DND-41 (cell line): ENCODE results near the gene IGFBP5.

Source experiments
- ATAC-seq: fragments of 200-7000 bp; cut with Tn5 transposase; 3 replicates; pipeline ENCODE4 v1.9.1; 2021; ENCODE audit warnings: low read depth; ENCODE audit not compliant: insufficient read depth
- DNase-seq: peaks from one replicate; pipeline ENCODE4 v3.0.0-alpha.2; 2020
- H2AFZ ChIP-seq: 2 replicates; pipeline ENCODE4 v1.6.0; 2012; ENCODE audit warnings: low read depth, low read length
- H3K27ac ChIP-seq: 2 replicates; pipeline ENCODE4 v1.5.1; 2012; ENCODE audit warnings: low read length, inconsistent platforms
- H3K27me3 ChIP-seq: fragments of 200-600 bp; sonication (generic); 2 replicates; pipeline ENCODE4 v1.6.0; 2012; ENCODE audit warnings: low read length, mild to moderate bottlenecking, inconsistent platforms; ENCODE audit not compliant: insufficient read depth, poor library complexity
- H3K36me3 ChIP-seq: 2 replicates; pipeline ENCODE4 v1.5.1; 2012; ENCODE audit warnings: low read length, inconsistent platforms; ENCODE audit not compliant: insufficient read depth
- H3K4me1 ChIP-seq: 2 replicates; pipeline ENCODE4 v1.5.1; 2012; ENCODE audit warnings: mild to moderate bottlenecking, low read length; ENCODE audit not compliant: insufficient read depth
- H3K4me2 ChIP-seq: 2 replicates; pipeline ENCODE4 v1.6.0; 2012; ENCODE audit warnings: mild to moderate bottlenecking, moderate library complexity, low read length, inconsistent platforms; ENCODE audit not compliant: insufficient read depth
- H3K4me3 ChIP-seq, 2 experiments: fragments of 200-600 bp in 1 of 2; shearing (Covaris generic) in 1 of 2; 2 replicates each; pipeline ENCODE4 v1.5.1; 2012 to 2016; ENCODE audit warnings: inconsistent platforms in 2 of 2, low read length in 2 of 2, mild to moderate bottlenecking in 2 of 2, low read depth in 1 of 2, moderate library complexity in 1 of 2
- H3K79me2 ChIP-seq: 2 replicates; pipeline ENCODE4 v1.6.0; 2012; ENCODE audit warnings: low read length, inconsistent platforms; ENCODE audit not compliant: insufficient read depth
- H3K9ac ChIP-seq: 2 replicates; pipeline ENCODE4 v1.6.0; 2012; ENCODE audit warnings: low read depth, mild to moderate bottlenecking, inconsistent platforms, low read length, moderate library complexity
- H3K9me3 ChIP-seq: 2 replicates; pipeline ENCODE4 v1.5.1; 2012; ENCODE audit warnings: low read length, moderate library complexity, mild to moderate bottlenecking, inconsistent platforms; ENCODE audit not compliant: insufficient read depth, severe bottlenecking
- H4K20me1 ChIP-seq: 2 replicates; pipeline ENCODE4 v1.6.0; 2012; ENCODE audit warnings: low read length; ENCODE audit not compliant: insufficient read depth
- EZH2 ChIP-seq: IDR thresholded peaks from 3 replicates; pipeline ENCODE4 v1.6.1; 2012; ENCODE audit warnings: borderline replicate concordance, low read depth, mild to moderate bottlenecking, moderate library complexity, low read length, inconsistent platforms; ENCODE audit not compliant: severe bottlenecking
- TF ChIP-seq, protein P1 (sequence below): IDR thresholded peaks from 2 replicates; pipeline ENCODE4 v1.5.1; 2012; ENCODE audit warnings: borderline replicate concordance, low read length, moderate library complexity, mild to moderate bottlenecking; ENCODE audit not compliant: poor library complexity, severe bottlenecking; ENCODE audit errors: extremely low read depth

The IGFBP5 gene

DNA sequence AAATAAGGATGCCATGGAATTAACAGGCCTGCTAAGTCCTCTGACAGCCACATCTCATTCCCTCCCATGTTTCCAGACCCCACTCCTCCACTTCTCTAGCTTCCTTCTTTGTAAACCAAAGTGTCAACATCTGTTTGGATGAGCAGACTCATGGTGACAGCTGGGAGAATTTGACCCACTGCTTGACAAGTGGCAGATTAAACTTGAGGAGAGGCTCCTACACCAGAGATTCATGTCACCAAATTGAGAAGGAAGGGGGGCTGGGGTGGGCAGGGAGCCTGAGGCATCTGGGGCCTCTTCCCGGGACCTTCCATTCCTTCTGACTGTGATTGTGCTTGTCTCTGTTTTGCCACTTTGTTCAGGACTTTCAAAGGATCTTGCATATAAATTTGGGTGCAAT, 41.0 kb upstream of the IGFBP5 start:
- DNase-seq: no peak
- peaks cover 20% of the 10 kb centered on the region for H3K27me3 ChIP-seq
- H3K9me3 ChIP-seq: no peaks in the 10 kb centered on the region
- no peak overlapping the region for H3K4me2 ChIP-seq
- no peaks in the 10 kb centered on the region for H3K4me1 ChIP-seq
- H3K36me3 ChIP-seq: no peaks in the 10 kb centered on the region
- no peaks in the 10 kb centered on the region for H3K79me2 ChIP-seq
- no peak overlapping the region for H3K9ac ChIP-seq
- H2AFZ ChIP-seq: no peak overlapping the region
- H4K20me1 ChIP-seq: no peaks in the 10 kb centered on the region
- no peak for ATAC-seq
- no peak overlapping the region for H3K27ac ChIP-seq
- TF ChIP-seq, protein P1, sequence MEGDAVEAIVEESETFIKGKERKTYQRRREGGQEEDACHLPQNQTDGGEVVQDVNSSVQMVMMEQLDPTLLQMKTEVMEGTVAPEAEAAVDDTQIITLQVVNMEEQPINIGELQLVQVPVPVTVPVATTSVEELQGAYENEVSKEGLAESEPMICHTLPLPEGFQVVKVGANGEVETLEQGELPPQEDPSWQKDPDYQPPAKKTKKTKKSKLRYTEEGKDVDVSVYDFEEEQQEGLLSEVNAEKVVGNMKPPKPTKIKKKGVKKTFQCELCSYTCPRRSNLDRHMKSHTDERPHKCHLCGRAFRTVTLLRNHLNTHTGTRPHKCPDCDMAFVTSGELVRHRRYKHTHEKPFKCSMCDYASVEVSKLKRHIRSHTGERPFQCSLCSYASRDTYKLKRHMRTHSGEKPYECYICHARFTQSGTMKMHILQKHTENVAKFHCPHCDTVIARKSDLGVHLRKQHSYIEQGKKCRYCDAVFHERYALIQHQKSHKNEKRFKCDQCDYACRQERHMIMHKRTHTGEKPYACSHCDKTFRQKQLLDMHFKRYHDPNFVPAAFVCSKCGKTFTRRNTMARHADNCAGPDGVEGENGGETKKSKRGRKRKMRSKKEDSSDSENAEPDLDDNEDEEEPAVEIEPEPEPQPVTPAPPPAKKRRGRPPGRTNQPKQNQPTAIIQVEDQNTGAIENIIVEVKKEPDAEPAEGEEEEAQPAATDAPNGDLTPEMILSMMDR: no peak
- TF ChIP-seq EZH2: no peak
- H3K4me3 ChIP-seq: no peak overlapping the region

DNA sequence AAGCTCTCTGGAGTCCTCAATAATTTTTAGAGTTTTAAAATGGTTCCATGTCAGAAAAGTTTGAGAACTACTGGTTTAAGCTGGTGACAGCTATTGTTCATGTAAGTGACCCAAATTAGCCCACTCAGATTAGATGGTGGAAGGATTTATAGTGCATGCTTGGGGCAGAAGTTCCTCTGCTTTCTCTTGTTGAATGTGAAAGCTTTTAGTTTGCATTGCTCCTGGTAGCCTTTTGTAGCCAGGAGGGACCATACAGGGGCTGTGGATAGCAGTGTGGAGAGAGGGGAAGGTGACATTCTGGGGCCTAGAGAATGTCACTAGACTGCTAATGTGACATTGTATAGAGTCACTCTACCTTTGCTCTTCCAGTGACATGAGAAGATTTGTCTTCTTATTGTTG, 40.3 kb upstream of the IGFBP5 start:
- H3K79me2 ChIP-seq: no peaks in the 10 kb centered on the region
- no peaks in the 10 kb centered on the region for H4K20me1 ChIP-seq
- H3K9ac ChIP-seq: no peak overlapping the region
- no peaks in the 10 kb centered on the region for H3K36me3 ChIP-seq
- H3K4me2 ChIP-seq: no peak overlapping the region
- H3K27me3 ChIP-seq: peaks cover 23% of the 10 kb centered on the region
- no peaks in the 10 kb centered on the region for H3K9me3 ChIP-seq
- no peak for ATAC-seq
- no peak for DNase-seq
- H3K4me1 ChIP-seq: no peaks in the 10 kb centered on the region
- H3K4me3 ChIP-seq: no peak overlapping the region
- no peak overlapping the region for H3K27ac ChIP-seq
- H2AFZ ChIP-seq: no peak overlapping the region
- no peak for TF ChIP-seq EZH2
- TF ChIP-seq, protein P1: no peak

DNA sequence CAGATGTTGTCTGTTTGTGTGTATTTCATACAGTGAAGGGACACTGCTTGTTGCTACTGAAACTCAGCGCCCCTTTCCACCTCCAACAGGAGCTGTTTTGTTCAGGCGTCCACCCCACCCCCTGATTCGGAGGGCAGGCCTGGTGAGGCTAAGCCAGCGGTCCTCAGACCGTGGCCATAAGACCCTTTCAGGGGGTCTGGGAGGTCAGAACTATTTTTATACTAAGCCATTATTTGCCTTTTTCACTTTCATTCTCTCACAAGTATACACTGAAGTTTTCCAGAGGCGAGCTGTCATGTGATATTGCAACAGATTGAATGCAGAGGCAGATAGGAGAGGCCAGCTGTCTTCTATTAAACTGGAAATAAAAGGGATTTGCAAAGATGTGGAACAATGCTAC, 39.7 kb upstream of the IGFBP5 start:
- Histone ChIP-seq H3K9me3 (no peaks in the 10 kb centered on the region), H3K4me1 (no peaks in the 10 kb centered on the region), H3K9ac (no peak overlapping the region), H3K27ac (no peak overlapping the region), H3K4me3 (no peak overlapping the region), H3K4me2 (no peak overlapping the region), H4K20me1 (no peaks in the 10 kb centered on the region), H3K79me2 (no peaks in the 10 kb centered on the region), H3K36me3 (no peaks in the 10 kb centered on the region), H2AFZ (no peak overlapping the region), H3K27me3 (peaks cover 21% of the 10 kb centered on the region)
- ATAC-seq: no peak
- TF ChIP-seq, protein P1: no peak
- TF ChIP-seq EZH2: no peak
- DNase-seq: no peak

DNA sequence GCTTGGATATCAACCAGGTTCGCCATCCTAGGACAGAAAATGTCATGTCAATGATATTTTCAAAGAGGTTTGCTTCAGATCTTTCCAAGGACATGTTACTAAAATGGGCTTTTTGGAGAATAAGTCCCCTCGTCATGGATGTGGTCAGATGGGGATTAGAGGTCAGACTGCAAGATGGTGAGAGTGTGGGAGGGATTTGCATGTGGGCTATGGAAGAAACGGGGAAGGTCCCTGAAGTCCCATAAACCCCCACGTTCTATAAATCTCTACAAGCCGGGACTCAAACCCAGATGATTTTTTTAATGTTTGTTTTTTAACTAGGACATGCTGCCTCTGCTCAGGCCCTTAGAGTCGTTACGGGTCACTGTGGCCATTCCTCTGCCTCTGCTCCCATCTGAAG, 37.7 kb upstream of the IGFBP5 start:
- DNase-seq (no peak), ATAC-seq (no peak)
- no peak overlapping the region for H3K27ac ChIP-seq
- H3K4me3 ChIP-seq: no peak overlapping the region
- H2AFZ ChIP-seq: no peak overlapping the region
- peaks cover 22% of the 10 kb centered on the region for H3K27me3 ChIP-seq
- no peaks in the 10 kb centered on the region for H3K4me1 ChIP-seq
- no peaks in the 10 kb centered on the region for H3K79me2 ChIP-seq
- TF ChIP-seq, protein P1: no peak
- TF ChIP-seq EZH2: no peak
- H3K4me2 ChIP-seq: no peak overlapping the region
- no peaks in the 10 kb centered on the region for H3K36me3 ChIP-seq
- H3K9me3 ChIP-seq: no peaks in the 10 kb centered on the region
- H4K20me1 ChIP-seq: no peaks in the 10 kb centered on the region
- H3K9ac ChIP-seq: no peak overlapping the region
